ENCODE results near the gene CCL20.

Gene CCL20

DNA sequence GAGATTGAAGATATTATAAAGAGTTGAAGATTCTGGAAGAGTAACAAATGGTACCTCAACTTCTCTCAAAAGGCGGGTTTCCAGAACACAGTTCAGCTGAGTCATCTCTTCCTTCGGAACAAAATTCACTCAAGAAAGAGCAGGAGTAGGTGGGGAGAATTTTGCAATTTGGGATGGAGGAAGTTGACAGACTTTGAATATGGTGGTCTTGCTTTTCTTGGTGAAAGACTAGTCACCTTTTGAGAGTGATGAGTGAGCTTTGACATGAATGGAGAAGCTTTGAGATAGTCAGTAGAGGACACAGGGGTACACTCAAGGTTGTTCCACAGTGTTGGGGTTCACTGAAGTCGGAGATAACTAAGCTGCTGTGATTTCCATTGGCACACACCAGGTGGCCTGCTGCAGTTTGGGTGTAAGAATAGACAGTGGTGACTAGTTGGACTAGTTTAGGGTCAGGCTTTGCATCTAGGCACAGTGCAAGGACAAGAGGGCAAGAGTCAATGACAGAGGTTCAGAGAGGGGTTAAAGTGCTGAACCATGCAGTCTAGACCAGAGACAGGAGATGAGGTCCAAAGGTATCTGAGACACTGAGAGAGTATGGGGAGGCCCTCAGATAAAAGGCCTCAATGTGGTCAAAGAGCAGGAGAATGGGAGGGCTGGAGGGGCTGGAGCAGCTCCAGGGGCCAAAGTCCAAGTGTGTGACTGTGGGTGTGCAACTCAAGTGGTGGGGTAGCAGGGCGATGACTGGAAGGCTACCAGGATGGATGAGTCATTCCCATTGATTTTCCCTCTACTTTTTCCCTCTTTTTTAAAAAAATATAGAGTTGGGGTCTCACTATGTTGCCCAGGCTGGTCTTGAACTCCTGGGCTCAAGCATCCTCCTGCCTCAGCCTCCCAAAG is 7.7 kb downstream of the CCL20 start:
- ChIA-PET POLR2A (no interaction called here), CTCF (interaction anchor here (3.1 kb wide), 1 partner anchor 41 kb away, joined by 15 read pairs; no protein-coding TSS in a partner anchor)
- Histone ChIP-seq H3K27ac (ENCODE audit: extremely low read depth, low read depth, low read length) (no peak overlapping the region), H3K4me3 (ENCODE audit: low read depth, low read length) (no peak overlapping the region), H3K9me3 (ENCODE audit: control insufficient read depth, insufficient read depth, low read depth, low read length) (no peaks in the 10 kb centered on the region), H3K4me1 (ENCODE audit: control insufficient read depth, insufficient read depth, low read length) (no peaks in the 10 kb centered on the region; the same call in 1 of the 2 replicates), H3K36me3 (ENCODE audit: control insufficient read depth in 2 of 2, insufficient read depth in 1 of 2, low read length in 2 of 2) (no peaks in the 10 kb centered on the region)
- TF ChIP-seq ZNF510 (tag by site-specific recombination; IDR thresholded peaks at IDR 0.05; ENCODE audit: insufficient replicate concordance) (no peak), ZNF174 (tag by site-specific recombination; IDR thresholded peaks at IDR 0.05) (no peak), ZNF664 (tag by site-specific recombination; IDR thresholded peaks at IDR 0.05) (no peak), ZNF707 (tag by site-specific recombination; IDR thresholded peaks at IDR 0.05) (no peak), ZNF350 (tag by site-specific recombination; IDR thresholded peaks at IDR 0.05) (no peak), ZXDB (tag by site-specific recombination; IDR thresholded peaks at IDR 0.05) (no peak), ZBTB21 (tag by site-specific recombination; IDR thresholded peaks at IDR 0.05) (no peak), ZNF302 (tag by site-specific recombination; IDR thresholded peaks at IDR 0.05; ENCODE audit: low read depth) (no peak), MEIS1 (CRISPR knock-in tag; IDR thresholded peaks at IDR 0.05; ENCODE audit: borderline replicate concordance) (no peak), ZNF223 (tag by site-specific recombination; IDR thresholded peaks at IDR 0.05) (no peak), ZBTB20 (tag by site-specific recombination; IDR thresholded peaks at IDR 0.05) (no peak), ZNF621 (tag by site-specific recombination; IDR thresholded peaks at IDR 0.05) (no peak), MZF1 (tag by site-specific recombination; IDR thresholded peaks at IDR 0.05; ENCODE audit: borderline replicate concordance) (no peak)
- TF ChIP-seq, protein P1, sequence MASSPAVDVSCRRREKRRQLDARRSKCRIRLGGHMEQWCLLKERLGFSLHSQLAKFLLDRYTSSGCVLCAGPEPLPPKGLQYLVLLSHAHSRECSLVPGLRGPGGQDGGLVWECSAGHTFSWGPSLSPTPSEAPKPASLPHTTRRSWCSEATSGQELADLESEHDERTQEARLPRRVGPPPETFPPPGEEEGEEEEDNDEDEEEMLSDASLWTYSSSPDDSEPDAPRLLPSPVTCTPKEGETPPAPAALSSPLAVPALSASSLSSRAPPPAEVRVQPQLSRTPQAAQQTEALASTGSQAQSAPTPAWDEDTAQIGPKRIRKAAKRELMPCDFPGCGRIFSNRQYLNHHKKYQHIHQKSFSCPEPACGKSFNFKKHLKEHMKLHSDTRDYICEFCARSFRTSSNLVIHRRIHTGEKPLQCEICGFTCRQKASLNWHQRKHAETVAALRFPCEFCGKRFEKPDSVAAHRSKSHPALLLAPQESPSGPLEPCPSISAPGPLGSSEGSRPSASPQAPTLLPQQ (tag by site-specific recombination; IDR thresholded peaks at IDR 0.05) = no peak

DNA sequence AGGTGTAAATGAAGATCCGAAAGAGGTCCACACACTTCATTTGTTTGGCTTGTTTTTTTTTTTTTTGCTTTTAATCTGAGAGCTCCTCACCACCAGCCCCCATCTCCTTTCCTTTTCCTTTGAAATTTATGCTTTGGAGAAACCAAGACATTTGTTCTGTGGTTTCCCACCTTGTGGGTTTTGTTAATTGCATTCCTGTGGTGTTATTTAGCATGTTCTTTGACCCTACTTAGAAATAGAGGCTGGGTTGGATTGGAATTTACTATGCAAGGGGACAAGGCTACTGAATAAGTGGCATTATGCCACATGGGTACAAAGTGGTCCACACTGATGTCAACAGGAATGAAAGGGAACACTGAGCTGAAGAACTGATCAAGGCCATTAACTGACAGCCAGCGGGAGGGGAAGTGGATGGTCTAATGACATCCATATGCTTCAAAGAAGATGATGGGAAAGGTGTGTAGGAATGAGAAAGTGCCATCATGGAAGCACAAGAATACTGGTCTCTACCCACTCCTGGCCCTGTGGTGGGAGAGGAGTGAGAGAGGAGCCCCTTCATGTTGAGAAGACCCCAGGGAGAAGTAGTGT is 8.9 kb downstream of the CCL20 start:
- TF ChIP-seq BCL11A (tag by site-specific recombination; IDR thresholded peaks at IDR 0.05; ENCODE audit: low read depth) = no peak
- TF ChIP-seq KLF9 (tag by site-specific recombination; IDR thresholded peaks at IDR 0.05; ENCODE audit: low read depth) = no peak
- TF ChIP-seq ZFP3 (tag by site-specific recombination; IDR thresholded peaks at IDR 0.05; ENCODE audit: low read depth) = no peak
- no peak for TF ChIP-seq KLF7 (tag by site-specific recombination; IDR thresholded peaks at IDR 0.05; ENCODE audit: borderline replicate concordance)
- TF ChIP-seq, protein P2, sequence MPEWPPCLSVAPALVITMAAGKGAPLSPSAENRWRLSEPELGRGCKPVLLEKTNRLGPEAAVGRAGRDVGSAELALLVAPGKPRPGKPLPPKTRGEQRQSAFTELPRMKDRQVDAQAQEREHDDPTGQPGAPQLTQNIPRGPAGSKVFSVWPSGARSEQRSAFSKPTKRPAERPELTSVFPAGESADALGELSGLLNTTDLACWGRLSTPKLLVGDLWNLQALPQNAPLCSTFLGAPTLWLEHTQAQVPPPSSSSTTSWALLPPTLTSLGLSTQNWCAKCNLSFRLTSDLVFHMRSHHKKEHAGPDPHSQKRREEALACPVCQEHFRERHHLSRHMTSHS (tag by site-specific recombination; IDR thresholded peaks at IDR 0.05) = no peak
- TF ChIP-seq PRDM1 (tag by site-specific recombination; IDR thresholded peaks at IDR 0.05) = no peak
- TF ChIP-seq, protein P3, sequence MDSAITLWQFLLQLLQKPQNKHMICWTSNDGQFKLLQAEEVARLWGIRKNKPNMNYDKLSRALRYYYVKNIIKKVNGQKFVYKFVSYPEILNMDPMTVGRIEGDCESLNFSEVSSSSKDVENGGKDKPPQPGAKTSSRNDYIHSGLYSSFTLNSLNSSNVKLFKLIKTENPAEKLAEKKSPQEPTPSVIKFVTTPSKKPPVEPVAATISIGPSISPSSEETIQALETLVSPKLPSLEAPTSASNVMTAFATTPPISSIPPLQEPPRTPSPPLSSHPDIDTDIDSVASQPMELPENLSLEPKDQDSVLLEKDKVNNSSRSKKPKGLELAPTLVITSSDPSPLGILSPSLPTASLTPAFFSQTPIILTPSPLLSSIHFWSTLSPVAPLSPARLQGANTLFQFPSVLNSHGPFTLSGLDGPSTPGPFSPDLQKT (IDR thresholded peaks at IDR 0.05; ENCODE audit: borderline replicate concordance, low read depth, low read length) = no peak
- Histone ChIP-seq H3K27ac (ENCODE audit: extremely low read depth, low read depth, low read length) (no peak overlapping the region), H3K36me3 (ENCODE audit: control insufficient read depth in 2 of 2, insufficient read depth in 1 of 2, low read length in 2 of 2) (no peaks in the 10 kb centered on the region), H3K4me3 (ENCODE audit: low read depth, low read length) (no peak overlapping the region), H3K4me1 (ENCODE audit: control insufficient read depth, insufficient read depth, low read length) (no peaks in the 10 kb centered on the region; the same call in 1 of the 2 replicates), H3K9me3 (ENCODE audit: control insufficient read depth, insufficient read depth, low read depth, low read length) (no peaks in the 10 kb centered on the region)
- CTCF ChIA-PET = interaction anchor here (0.7 to 0.8 kb wide), 2 partner anchors 40 kb away, joined by 3 read pairs; no protein-coding TSS in a partner anchor
- POLR2A ChIA-PET = no interaction called here
